ENCODE results near the gene CTSD. TPM values are rescaled to one million over a fixed set of nuclear protein-coding genes. Genes with fewer than 3 reads are reported as not detected.

CTSD gene
- polyA plus RNA-seq, 1 experiment, result 206 TPM

GRCh38 chr11:1744891-1745700, 18.6 kb downstream of the CTSD start:
- DNase-seq (ENCODE audit: low read depth), result no peak
- Histone ChIP-seq H3K36me3 (ENCODE audit: control insufficient read depth, insufficient read depth, low read length) (no peaks in the 10 kb centered on the region), H3K4me3 (ENCODE audit: low read depth, low read length) (no peak overlapping the region), H3K27me3 (ENCODE audit: control insufficient read depth, insufficient read depth, low read length) (peaks cover 7% of the 10 kb centered on the region)
- TF ChIP-seq CTCF (IDR thresholded peaks at IDR 0.05; ENCODE audit: insufficient read depth, low read depth, low read length), result no peak
- ChIA-PET CTCF (interaction anchor here (1.4 to 2.3 kb wide), 2 partner anchors 51 to 87 kb away, joined by 5 to 14 read pairs; no protein-coding TSS in a partner anchor), POLR2A (no interaction called here)

- DNase-seq (ENCODE audit: low read depth), result no peak
- ChIA-PET CTCF (interaction anchor here (0.6 to 2.3 kb wide), 4 partner anchors 8 to 88 kb away, joined by 3 to 14 read pairs (median 4); no protein-coding TSS in a partner anchor), POLR2A (no interaction called here)
- TF ChIP-seq CTCF (IDR thresholded peaks at IDR 0.05; ENCODE audit: insufficient read depth, low read depth, low read length), result no peak
- Histone ChIP-seq H3K4me3 (ENCODE audit: low read depth, low read length) (no peak overlapping the region), H3K27me3 (ENCODE audit: control insufficient read depth, insufficient read depth, low read length) (peaks cover 7% of the 10 kb centered on the region), H3K36me3 (ENCODE audit: control insufficient read depth, insufficient read depth, low read length) (no peaks in the 10 kb centered on the region)
Observed at GRCh38 chr11:1744137-1744886, 19.4 kb downstream of the CTSD start.

- CTCF ChIA-PET, result interaction anchor here (1.0 to 2.3 kb wide), 2 partner anchors 9 to 89 kb away, joined by 4 to 14 read pairs; no protein-coding TSS in a partner anchor
- TF ChIP-seq CTCF (IDR thresholded peaks at IDR 0.05; ENCODE audit: insufficient read depth, low read depth, low read length), result no peak
- H3K4me3 ChIP-seq (ENCODE audit: low read depth, low read length), result no peak overlapping the region
- no peak for DNase-seq (ENCODE audit: low read depth)
- H3K36me3 ChIP-seq (ENCODE audit: control insufficient read depth, insufficient read depth, low read length), result no peaks in the 10 kb centered on the region
- POLR2A ChIA-PET, result no interaction called here
- H3K27me3 ChIP-seq (ENCODE audit: control insufficient read depth, insufficient read depth, low read length), result peaks cover 8% of the 10 kb centered on the region
Observed at GRCh38 chr11:1743585-1744136, 20.1 kb downstream of the CTSD start.

GRCh38 chr11:1742869-1743584, 20.7 kb downstream of the CTSD start:
- Histone ChIP-seq H3K27me3 (ENCODE audit: control insufficient read depth, insufficient read depth, low read length) (peaks cover 4% of the 10 kb centered on the region), H3K4me3 (ENCODE audit: low read depth, low read length) (no peak overlapping the region), H3K36me3 (ENCODE audit: control insufficient read depth, insufficient read depth, low read length) (no peaks in the 10 kb centered on the region)
- ChIA-PET POLR2A (no interaction called here), CTCF (no interaction called here)
- TF ChIP-seq CTCF (IDR thresholded peaks at IDR 0.05; ENCODE audit: insufficient read depth, low read depth, low read length), result no peak
- no peak for DNase-seq (ENCODE audit: low read depth)
